Esophagus muscularis mucosa (tissue), 4 donors: ENCODE data around the gene IFT20.

Experiments
- CTCF ChIP-seq, 3 experiments: fragments of 200-600 bp in 2 of 3; fragments of 450-650 bp in 1 of 3; sonication (generic) in 2 of 3; IDR thresholded peaks; one replicate each; pipeline ENCODE4 v1.5.1; 2017 to 2019; ENCODE audit warnings: antibody characterized with exemption in 3 of 3, mild to moderate bottlenecking in 2 of 3, moderate library complexity in 1 of 3
- EP300 ChIP-seq: sonication (generic); formaldehyde crosslinking; IDR thresholded peaks from one replicate; pipeline ENCODE4 v1.6.1; 2017; ENCODE audit warnings: antibody characterized with exemption
- POLR2A ChIP-seq: fragments of 450-650 bp; IDR thresholded peaks from one replicate; pipeline ENCODE4 v1.6.1; 2017; ENCODE audit warnings: antibody characterized with exemption, moderate library complexity, mild to moderate bottlenecking, low read depth

- TF ChIP-seq POLR2A (no peak), CTCF (IDR thresholded peaks at IDR 0.05) (no peak), EP300 (no peak)
Measured at GRCh38 chr17:28379814-28380801, 44.8 kb upstream of the IFT20 start.
